WTC11 (cell line): ENCODE measurements around the gene ATXN2L. TPM values are rescaled to one million over a fixed set of nuclear protein-coding genes. Genes with fewer than 3 reads are reported as not detected.

Experiments used
- ATAC-seq: fragments of 200-7000 bp; cut with Tn5 transposase; 2 replicates; pipeline ENCODE4 v1.10.0; 2021; ENCODE audit warnings: mild to moderate bottlenecking, moderate library complexity
- CTCF ChIA-PET: fragments of 300-600 bp; sonication (Branson Sonifier 250); formaldehyde crosslinking; loops from one replicate; lab custom pipeline; 2021; ENCODE audit warnings: antibody characterized with exemption; lab: Charles Lee
- POLR2A ChIA-PET: fragments of 350-600 bp; sonication (Branson Sonifier 250); formaldehyde crosslinking; loops from one replicate; lab custom pipeline; 2021; ENCODE audit warnings: antibody characterized with exemption; lab: Charles Lee
- DNase-seq: peaks from one replicate; pipeline ENCODE4 v3.0.0; 2021; ENCODE audit warnings: low spot score
- H3K27ac Mint-ChIP-seq: 2 replicates; pipeline ENCODE4 v1.8.0; 2021; ENCODE audit warnings: mixed read lengths
- H3K27me3 Mint-ChIP-seq: 2 replicates; pipeline ENCODE4 v1.8.0; 2021; ENCODE audit warnings: low read depth, mild to moderate bottlenecking, moderate library complexity, mixed read lengths
- H3K36me3 Mint-ChIP-seq: 2 replicates; pipeline ENCODE4 v1.8.0; 2021; ENCODE audit warnings: mixed read lengths
- H3K4me1 Mint-ChIP-seq: 2 replicates; pipeline ENCODE4 v1.8.0; 2022; ENCODE audit warnings: mixed read lengths
- H3K4me3 Mint-ChIP-seq: 2 replicates; pipeline ENCODE4 v1.8.0; 2021; ENCODE audit warnings: mild to moderate bottlenecking, moderate library complexity, mixed read lengths
- H3K9me3 Mint-ChIP-seq: 2 replicates; pipeline ENCODE4 v1.8.0; 2021; ENCODE audit warnings: mixed read lengths
- ATF1 ChIP-seq: sonication (generic); formaldehyde crosslinking; IDR thresholded peaks from 2 replicates; pipeline ENCODE4 v1.8.1; 2023; ENCODE audit warnings: mild to moderate bottlenecking, moderate library complexity, missing genetic modification reagents
- CTCF ChIP-seq: fragments of 200-600 bp; IDR thresholded peaks from 2 replicates; pipeline ENCODE4 v1.8.0; 2022; ENCODE audit warnings: antibody characterized with exemption
- ERG ChIP-seq: fragments of 250-450 bp; sonication (Bioruptor Pico); IDR thresholded peaks from 2 replicates; pipeline ENCODE4 v1.8.0; 2021; ENCODE audit warnings: mild to moderate bottlenecking
- ETV6 ChIP-seq: sonication (generic); formaldehyde crosslinking; IDR thresholded peaks from 2 replicates; pipeline ENCODE4 v1.8.1; 2022; ENCODE audit warnings: mild to moderate bottlenecking, missing genetic modification reagents
- FOXK1 ChIP-seq: sonication (generic); formaldehyde crosslinking; IDR thresholded peaks from 2 replicates; pipeline ENCODE4 v1.8.0; 2022; ENCODE audit warnings: mild to moderate bottlenecking, moderate library complexity, missing genetic modification reagents
- GABPB1 ChIP-seq: sonication (generic); formaldehyde crosslinking; IDR thresholded peaks from 2 replicates; pipeline ENCODE4 v1.8.1; 2023; ENCODE audit warnings: mild to moderate bottlenecking, missing genetic modification reagents
- GTF2I ChIP-seq: fragments of 250-450 bp; sonication (Bioruptor Pico); conservative IDR thresholded peaks from 2 replicates; pipeline ENCODE4 v1.4.0; 2021; ENCODE audit warnings: mild to moderate bottlenecking
- KAT7 ChIP-seq: sonication (generic); formaldehyde crosslinking; IDR thresholded peaks from 2 replicates; pipeline ENCODE4 v1.8.1; 2023; ENCODE audit warnings: missing genetic modification reagents, mild to moderate bottlenecking, borderline replicate concordance
- NR1H2 ChIP-seq: sonication (generic); formaldehyde crosslinking; IDR thresholded peaks from 2 replicates; pipeline ENCODE4 v1.9.0; 2021; ENCODE audit warnings: mild to moderate bottlenecking, moderate library complexity, missing genetic modification reagents
- OVOL2 ChIP-seq: fragments of 250-450 bp; sonication (Bioruptor Pico); IDR thresholded peaks from 2 replicates; pipeline ENCODE4 v1.9.0; 2021; ENCODE audit warnings: mild to moderate bottlenecking, borderline replicate concordance
- RORB ChIP-seq: fragments of 250-450 bp; sonication (Bioruptor Pico); IDR thresholded peaks from 2 replicates; pipeline ENCODE4 v1.9.0; 2021; ENCODE audit warnings: mild to moderate bottlenecking
- SP1 ChIP-seq: sonication (generic); formaldehyde crosslinking; conservative IDR thresholded peaks from 2 replicates; pipeline ENCODE4 v1.8.1; 2022; ENCODE audit warnings: missing genetic modification reagents
- TCF7 ChIP-seq: sonication (generic); formaldehyde crosslinking; IDR thresholded peaks from 2 replicates; pipeline ENCODE4 v1.8.0; 2022; ENCODE audit warnings: mild to moderate bottlenecking, low read depth, missing genetic modification reagents, moderate library complexity
- ZNF121 ChIP-seq: sonication (generic); formaldehyde crosslinking; IDR thresholded peaks from 2 replicates; pipeline ENCODE4 v1.8.0; 2023; ENCODE audit warnings: missing genetic modification reagents
- ZNF317 ChIP-seq: sonication (generic); formaldehyde crosslinking; IDR thresholded peaks from 2 replicates; pipeline ENCODE4 v1.8.1; 2023; ENCODE audit warnings: low read depth, mild to moderate bottlenecking, moderate library complexity, missing genetic modification reagents, borderline replicate concordance
- ZNF416 ChIP-seq: fragments of 250-450 bp; sonication (Bioruptor Pico); IDR thresholded peaks from 2 replicates; pipeline ENCODE4 v1.9.0; 2021; ENCODE audit warnings: mild to moderate bottlenecking, inconsistent platforms
- total RNA-seq: library from RNA; stranded (reverse); gene quantifications from 3 replicates; pipeline ENCODE4 v1.2.3, GENCODE V29; 2021
- TF ChIP-seq, protein P1 (sequence below): sonication (generic); formaldehyde crosslinking; IDR thresholded peaks from 2 replicates; pipeline ENCODE4 v1.8.1; 2022; ENCODE audit warnings: missing genetic modification reagents, borderline replicate concordance

Gene ATXN2L
- total RNA-seq, 1 experiment from 2014 or later = 243 TPM

- ChIA-PET CTCF (no interaction called here), POLR2A (interaction anchor here (0.6 to 1.6 kb wide), 3 partner anchors 9 to 15 kb away, joined by 3 to 4 read pairs (median 3); no protein-coding TSS in a partner anchor)
- Mint-ChIP-seq H3K27ac (no peak overlapping the region), H3K27me3 (no peaks in the 10 kb centered on the region; the same call in 1 of the 2 replicates), H3K36me3 (peaks cover 47% of the 10 kb centered on the region), H3K4me3 (no peak overlapping the region), H3K9me3 (no peaks in the 10 kb centered on the region), H3K4me1 (peaks cover 14% of the 10 kb centered on the region)
- TF ChIP-seq GABPB1 (CRISPR knock-in tag) = no peak
- DNase-seq (no peak), ATAC-seq (no peak)
These were observed 19.9 kb downstream of the ATXN2L start for GRCh38 chr16:28842696-28843095.

DNA sequence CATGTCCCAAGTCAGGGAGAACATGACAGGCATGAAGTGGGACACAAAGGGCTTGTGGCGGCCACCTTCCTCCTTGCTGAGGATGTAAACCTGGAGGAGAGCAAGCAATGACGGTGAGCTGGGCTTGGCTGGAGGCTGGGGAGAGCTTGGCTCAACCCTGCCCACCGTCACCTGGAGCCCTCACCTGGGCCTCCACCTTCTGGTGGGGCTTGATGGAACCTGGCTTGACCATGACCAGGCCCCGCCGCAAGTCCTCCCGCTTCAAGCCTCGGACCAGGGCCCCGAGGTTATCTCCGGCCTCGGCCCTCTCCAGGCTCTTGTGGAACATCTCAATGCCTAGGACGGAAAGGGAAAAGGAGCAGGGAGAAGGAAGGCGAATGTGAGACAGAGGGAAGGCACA is 21.0 kb downstream of the ATXN2L start:
- Mint-ChIP-seq H3K27me3 (no peaks in the 10 kb centered on the region; the same call in 1 of the 2 replicates), H3K36me3 (peaks cover 40% of the 10 kb centered on the region), H3K4me3 (no peak overlapping the region), H3K27ac (no peak overlapping the region), H3K4me1 (peaks cover 14% of the 10 kb centered on the region), H3K9me3 (no peaks in the 10 kb centered on the region)
- TF ChIP-seq FOXK1 (CRISPR knock-in tag) (no peak), ZNF317 (CRISPR knock-in tag) (no peak)
- ChIA-PET CTCF (no interaction called here), POLR2A (no interaction called here)
- ATAC-seq (no peak), DNase-seq (no peak)

- H3K27me3 Mint-ChIP-seq = no peaks in the 10 kb centered on the region; the same call in 1 of the 2 replicates
- peaks cover 14% of the 10 kb centered on the region for H3K4me1 Mint-ChIP-seq
- no peak overlapping the region for H3K27ac Mint-ChIP-seq
- H3K9me3 Mint-ChIP-seq = no peaks in the 10 kb centered on the region
- peaks cover 40% of the 10 kb centered on the region for H3K36me3 Mint-ChIP-seq
- H3K4me3 Mint-ChIP-seq = peak overlapping the region; percentile 98
- ChIA-PET POLR2A (interaction anchor here (0.9 kb wide), 1 partner anchor 21 kb away, joined by 3 read pairs; no protein-coding TSS in a partner anchor), CTCF (no interaction called here)
- no peak for ATAC-seq
- TF ChIP-seq CTCF = no peak
- TF ChIP-seq NR1H2 (CRISPR knock-in tag) = no peak
- no peak for TF ChIP-seq ZNF416 (CRISPR knock-in tag)
- TF ChIP-seq TCF7 (CRISPR knock-in tag) = no peak
- no peak for TF ChIP-seq GTF2I (CRISPR knock-in tag)
- DNase-seq = no peak
These were observed 21.6 kb downstream of the ATXN2L start for GRCh38 chr16:28844226-28844885.

GRCh38 chr16:28845293-28845692 is 22.5 kb downstream of the ATXN2L start:
- TF ChIP-seq, protein P1, sequence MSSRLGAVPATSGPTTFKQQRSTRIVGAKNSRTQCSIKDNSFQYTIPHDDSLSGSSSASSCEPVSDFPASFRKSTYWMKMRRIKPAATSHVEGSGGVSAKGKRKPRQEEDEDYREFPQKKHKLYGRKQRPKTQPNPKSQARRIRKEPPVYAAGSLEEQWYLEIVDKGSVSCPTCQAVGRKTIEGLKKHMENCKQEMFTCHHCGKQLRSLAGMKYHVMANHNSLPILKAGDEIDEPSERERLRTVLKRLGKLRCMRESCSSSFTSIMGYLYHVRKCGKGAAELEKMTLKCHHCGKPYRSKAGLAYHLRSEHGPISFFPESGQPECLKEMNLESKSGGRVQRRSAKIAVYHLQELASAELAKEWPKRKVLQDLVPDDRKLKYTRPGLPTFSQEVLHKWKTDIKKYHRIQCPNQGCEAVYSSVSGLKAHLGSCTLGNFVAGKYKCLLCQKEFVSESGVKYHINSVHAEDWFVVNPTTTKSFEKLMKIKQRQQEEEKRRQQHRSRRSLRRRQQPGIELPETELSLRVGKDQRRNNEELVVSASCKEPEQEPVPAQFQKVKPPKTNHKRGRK = no peak
- TF ChIP-seq SP1 (CRISPR knock-in tag) (no peak), ZNF317 (CRISPR knock-in tag) (no peak), KAT7 (CRISPR knock-in tag) (no peak), CTCF (no peak), ERG (CRISPR knock-in tag) (no peak), RORB (CRISPR knock-in tag) (no peak), ZNF121 (no peak), ATF1 (CRISPR knock-in tag) (no peak), ETV6 (no peak), NR1H2 (CRISPR knock-in tag) (no peak), OVOL2 (CRISPR knock-in tag) (no peak)
- ChIA-PET POLR2A (interaction anchor here (0.9 to 1.7 kb wide), 2 partner anchors 18 to 22 kb away, joined by 3 to 10 read pairs; partner anchors contain the start of gene SH2B1), CTCF (interaction anchor here (0.6 to 2.1 kb wide), 3 partner anchors 8 to 28 kb away, joined by 3 to 10 read pairs (median 5); no protein-coding TSS in a partner anchor)
- peak overlapping the region; percentile 96 for H3K27ac Mint-ChIP-seq
- H3K27me3 Mint-ChIP-seq = no peaks in the 10 kb centered on the region; the same call in 1 of the 2 replicates
- ATAC-seq (peak; percentile 33), DNase-seq (peak; percentile 24)
- peaks cover 40% of the 10 kb centered on the region for H3K36me3 Mint-ChIP-seq
- H3K4me1 Mint-ChIP-seq = peaks cover 14% of the 10 kb centered on the region
- H3K4me3 Mint-ChIP-seq = peak overlapping the region; percentile 98
- H3K9me3 Mint-ChIP-seq = no peaks in the 10 kb centered on the region
